PC-3 (cell line): ENCODE data around the gene CNRIP1. TPM values are rescaled to one million over a fixed set of nuclear protein-coding genes. Genes with fewer than 3 reads are reported as not detected.
A peak's percentile ranks its signal among the peaks of the same experiment; 100 is the strongest.

Source experiments
- ATAC-seq: fragments of 200-7000 bp; cut with Tn5 transposase; 2 replicates; pipeline ENCODE4 v1.9.1; 2020; ENCODE audit warnings: mild to moderate bottlenecking, moderate library complexity
- BruUV-seq: library from RNA; stranded (reverse); fragments of 400-500 nt; replicated peaks from 2 replicates; lab custom pipeline; 2021; lab: Mats Ljungman, UMichigan
- CTCF ChIA-PET: fragments of 300-600 bp; sonication (Branson Sonifier 250); formaldehyde crosslinking; loops from one replicate; lab custom pipeline; 2022; ENCODE audit warnings: antibody characterized with exemption; lab: Charles Lee
- POLR2A ChIA-PET: fragments of 300-600 bp; sonication (Branson Sonifier 250); formaldehyde crosslinking; loops from one replicate; lab custom pipeline; 2022; ENCODE audit warnings: antibody characterized with exemption; ENCODE audit not compliant: unreplicated experiment; lab: Charles Lee
- DNase-seq: peaks from one replicate; pipeline ENCODE4 v3.0.0-alpha.2; 2015
- H2AFZ ChIP-seq: fragments of 300-600 bp; sonication (generic); 2 replicates; pipeline ENCODE4 v1.6.0; 2016; ENCODE audit warnings: antibody characterized with exemption, low read length
- H3F3A ChIP-seq: fragments of 300-600 bp; sonication (generic); one replicate; pipeline ENCODE4 v1.6.0; 2017; ENCODE audit warnings: antibody characterized with exemption, low read length, control low read depth, mild to moderate bottlenecking; ENCODE audit not compliant: unreplicated experiment
- H3K27ac ChIP-seq: fragments of 300-600 bp; sonication (generic); 2 replicates; pipeline ENCODE4 v1.5.1; 2016; ENCODE audit warnings: mild to moderate bottlenecking, low read length
- H3K27me3 ChIP-seq: fragments of 300-600 bp; sonication (generic); 2 replicates; pipeline ENCODE4 v1.6.1; 2016; ENCODE audit warnings: low read length, mixed read lengths
- H3K36me3 ChIP-seq: fragments of 300-600 bp; sonication (generic); 2 replicates; pipeline ENCODE4 v1.6.1; 2016; ENCODE audit warnings: low read depth, mixed run types, low read length, mixed read lengths
- H3K4me1 ChIP-seq: fragments of 300-600 bp; sonication (generic); 2 replicates; pipeline ENCODE4 v1.5.1; 2016; ENCODE audit warnings: low read length; ENCODE audit not compliant: insufficient read depth
- H3K4me2 ChIP-seq: fragments of 300-600 bp; sonication (generic); 2 replicates; pipeline ENCODE4 v1.6.0; 2016; ENCODE audit warnings: low read length
- H3K4me3 ChIP-seq: fragments of 300-600 bp; sonication (generic); 2 replicates; pipeline ENCODE4 v1.5.1; 2016; ENCODE audit warnings: mild to moderate bottlenecking, low read length, mixed read lengths
- H3K79me2 ChIP-seq: fragments of 300-600 bp; sonication (generic); 2 replicates; pipeline ENCODE4 v1.6.1; 2017; ENCODE audit warnings: low read length, mixed read lengths
- H3K9ac ChIP-seq: fragments of 300-600 bp; sonication (generic); 2 replicates; pipeline ENCODE4 v1.6.0; 2016; ENCODE audit warnings: mild to moderate bottlenecking, low read length
- H3K9me2 ChIP-seq: fragments of 300-600 bp; sonication (generic); replicated peaks from 2 replicates; pipeline ENCODE4 v1.6.1; 2016; ENCODE audit warnings: mixed run types, low read length, mixed read lengths
- H3K9me3 ChIP-seq: fragments of 300-600 bp; sonication (generic); 2 replicates; pipeline ENCODE4 v1.6.1; 2016; ENCODE audit warnings: low read length, mixed read lengths
- H4K20me1 ChIP-seq: fragments of 300-600 bp; sonication (generic); 2 replicates; pipeline ENCODE4 v1.6.1; 2016; ENCODE audit warnings: low read length, mixed read lengths
- CTCF ChIP-seq: fragments of 300-600 bp; sonication (generic); conservative IDR thresholded peaks from 2 replicates; pipeline ENCODE4 v1.5.1; 2017; ENCODE audit warnings: antibody characterized with exemption, low read depth, mild to moderate bottlenecking, low read length
- EZH2 ChIP-seq: fragments of 300-600 bp; sonication (generic); IDR thresholded peaks from one replicate; pipeline ENCODE4 v1.6.1; 2017; ENCODE audit warnings: antibody characterized with exemption, mild to moderate bottlenecking, low read length; ENCODE audit not compliant: unreplicated experiment
- EZH2phosphoT487 ChIP-seq: fragments of 300-600 bp; sonication (generic); IDR thresholded peaks from 2 replicates; pipeline ENCODE4 v1.6.1; 2018; ENCODE audit warnings: mild to moderate bottlenecking, antibody characterized with exemption, low read length, borderline replicate concordance
- intact Hi-C: fragments of 100-400 bp; cut with micrococcal nuclease; formaldehyde crosslinking; loops from 2 replicates; pipeline ENCODE4 v1.9.0; 2023
- total RNA-seq: library from RNA; depleted of rRNA; stranded (reverse); fragments of >200 nt; gene quantifications from 2 replicates; pipeline ENCODE4 v1.2.3, GENCODE V29; 2014

Gene CNRIP1
- total RNA-seq, 1 experiment from 2014 or later = 11.7 TPM

GRCh38 chr2:68333931-68334330, 14.2 kb upstream of the CNRIP1 start:
- H3K79me2 ChIP-seq = no peaks in the 10 kb centered on the region
- intact Hi-C loops = no loop called here

GRCh38 chr2:68333009-68333408, 13.3 kb upstream of the CNRIP1 start:
- Histone ChIP-seq H3F3A (no peaks in the 10 kb centered on the region), H3K4me3 (no peak overlapping the region), H3K4me1 (peaks cover 37% of the 10 kb centered on the region), H3K27me3 (no peaks in the 10 kb centered on the region), H3K4me2 (no peak overlapping the region), H4K20me1 (no peaks in the 10 kb centered on the region), H3K9ac (no peak overlapping the region), H3K9me2 (no peaks in the 10 kb centered on the region), H3K36me3 (no peaks in the 10 kb centered on the region), H3K27ac (no peak overlapping the region), H3K79me2 (no peaks in the 10 kb centered on the region), H2AFZ (no peak overlapping the region), H3K9me3 (no peaks in the 10 kb centered on the region)
- ChIA-PET POLR2A (no interaction called here), CTCF (interaction anchor here (0.7 kb wide), 1 partner anchor 81 kb away, joined by 3 read pairs; no protein-coding TSS in a partner anchor)
- intact Hi-C loops = no loop called here
- ATAC-seq (no peak), DNase-seq (no peak)
- BruUV-seq = no TSS peak
- TF ChIP-seq EZH2phosphoT487 = no peak
- TF ChIP-seq EZH2 = no peak
- TF ChIP-seq CTCF = no peak

More at GRCh38 chr2:68333931-68334330, 14.2 kb upstream of the CNRIP1 start:
- Histone ChIP-seq H3K9me3 (no peaks in the 10 kb centered on the region), H3K9me2 (no peaks in the 10 kb centered on the region), H3K4me1 (peaks cover 38% of the 10 kb centered on the region), H3K4me2 (no peak overlapping the region), H3K36me3 (no peaks in the 10 kb centered on the region), H3K9ac (no peak overlapping the region), H3K4me3 (no peak overlapping the region), H3K27ac (no peak overlapping the region), H3K27me3 (no peaks in the 10 kb centered on the region), H3F3A (no peaks in the 10 kb centered on the region), H4K20me1 (no peaks in the 10 kb centered on the region), H2AFZ (no peak overlapping the region)
- no TSS peak for BruUV-seq
- CTCF ChIA-PET = no interaction called here
- POLR2A ChIA-PET = no interaction called here
- ATAC-seq (no peak), DNase-seq (no peak)
- TF ChIP-seq EZH2phosphoT487 (no peak), EZH2 (no peak)

GRCh38 chr2:68330691-68331090, 10.9 kb upstream of the CNRIP1 start:
- no peak overlapping the region for H3K4me2 ChIP-seq
- BruUV-seq = no TSS peak
- CTCF ChIA-PET = no interaction called here

More at GRCh38 chr2:68330691-68331090, 10.9 kb upstream of the CNRIP1 start:
- TF ChIP-seq EZH2phosphoT487 = no peak
- no peak for TF ChIP-seq CTCF
- no peak for TF ChIP-seq EZH2
- Histone ChIP-seq H3K36me3 (no peaks in the 10 kb centered on the region), H4K20me1 (no peaks in the 10 kb centered on the region), H3K27ac (no peak overlapping the region), H3K4me1 (peaks cover 16% of the 10 kb centered on the region), H3F3A (no peaks in the 10 kb centered on the region), H3K4me3 (no peak overlapping the region), H3K9me2 (no peaks in the 10 kb centered on the region), H2AFZ (no peak overlapping the region), H3K9ac (no peak overlapping the region), H3K9me3 (no peaks in the 10 kb centered on the region), H3K27me3 (no peaks in the 10 kb centered on the region), H3K79me2 (no peaks in the 10 kb centered on the region)
- POLR2A ChIA-PET = no interaction called here
- intact Hi-C loops = no loop called here
- ATAC-seq (peak; percentile 76), DNase-seq (peak; percentile 42)
